NCI-H774 (cell line): ENCODE results near the gene LPCAT2.

Experiments
- DNase-seq: peaks from one replicate; lab custom pipeline; 2025; lab: John Stamatoyannopoulos, UW

Gene LPCAT2

GRCh38 chr16:55555436-55555835, 46.6 kb downstream of the LPCAT2 start:
- DNase-seq = no peak

- DNase-seq = no peak
Observed at GRCh38 chr16:55557186-55557585, 48.3 kb downstream of the LPCAT2 start.

GRCh38 chr16:55559233-55559632, 50.4 kb downstream of the LPCAT2 start:
- no peak for DNase-seq

- DNase-seq = no peak
Observed at GRCh38 chr16:55559933-55560516, 51.2 kb downstream of the LPCAT2 start.

- no peak for DNase-seq
Observed at GRCh38 chr16:55561319-55561848, 52.5 kb downstream of the LPCAT2 start.

- no peak for DNase-seq
Observed at GRCh38 chr16:55562936-55563335, 54.1 kb downstream of the LPCAT2 start.

- no peak for DNase-seq
Observed at GRCh38 chr16:55563797-55564196, 54.9 kb downstream of the LPCAT2 start.

- DNase-seq = no peak
Observed at GRCh38 chr16:55565086-55565485, 56.2 kb downstream of the LPCAT2 start.

- DNase-seq = no peak
Observed at GRCh38 chr16:55566432-55567175, 57.7 kb downstream of the LPCAT2 start, which contains the start of gene CAPNS2. Gene CAPNS2, plus strand, starts transcription at chr16:55566684. Its CDS starts 73 bp downstream, at chr16:55566757.

GRCh38 chr16:55567382-55567781, 58.5 kb downstream of the LPCAT2 start:
- DNase-seq = no peak

- DNase-seq = no peak
Observed at GRCh38 chr16:55568207-55568606, 59.3 kb downstream of the LPCAT2 start.

GRCh38 chr16:55569025-55569424, 60.2 kb downstream of the LPCAT2 start:
- no peak for DNase-seq

GRCh38 chr16:55570159-55570558, 61.3 kb downstream of the LPCAT2 start:
- no peak for DNase-seq

- DNase-seq = no peak
Observed at GRCh38 chr16:55571191-55571897, 62.5 kb downstream of the LPCAT2 start.

- DNase-seq = no peak
Observed at GRCh38 chr16:55572439-55572838, 63.6 kb downstream of the LPCAT2 start.

- no peak for DNase-seq
Observed at GRCh38 chr16:55574811-55575210, 65.9 kb downstream of the LPCAT2 start.

GRCh38 chr16:55575496-55575895, 66.6 kb downstream of the LPCAT2 start:
- no peak for DNase-seq

- DNase-seq = no peak
Observed at GRCh38 chr16:55576384-55576783, 67.5 kb downstream of the LPCAT2 start.

- no peak for DNase-seq
Observed at GRCh38 chr16:55577887-55578286, 69.0 kb downstream of the LPCAT2 start.

GRCh38 chr16:55585631-55586030, 76.8 kb downstream of the LPCAT2 start:
- no peak for DNase-seq

- DNase-seq = no peak
Observed at GRCh38 chr16:55588799-55589198, 79.9 kb downstream of the LPCAT2 start.

GRCh38 chr16:55592306-55592705, 83.4 kb downstream of the LPCAT2 start:
- DNase-seq = no peak

- no peak for DNase-seq
Observed at GRCh38 chr16:55597928-55598327, 89.1 kb downstream of the LPCAT2 start.
